HG03520 (cell line): ENCODE measurements around the gene MTRF1.
"Not testable (repeated sequence)": the region's sequence is repeated elsewhere in the genome, so short reads cannot be mapped to it uniquely, and the experiment has no call there.

ENCODE experiments used
- ATAC-seq: cut with Tn5 transposase; IDR thresholded peaks from one replicate; pipeline ENCODE4 v1.9.1; 2021; ENCODE audit warnings: mild to moderate bottlenecking, moderate library complexity; ENCODE audit not compliant: unreplicated experiment

MTRF1 gene

GRCh38 chr13:41182231-41182630, 81.1 kb downstream of the MTRF1 start:
- ATAC-seq, result no peak

GRCh38 chr13:41179593-41180250, 83.7 kb downstream of the MTRF1 start:
- no peak for ATAC-seq

- no peak for ATAC-seq
Observed at GRCh38 chr13:41178040-41178439, 85.3 kb downstream of the MTRF1 start.

GRCh38 chr13:41177616-41178015, 85.8 kb downstream of the MTRF1 start:
- no peak for ATAC-seq

GRCh38 chr13:41175576-41175975, 87.8 kb downstream of the MTRF1 start:
- ATAC-seq, result not testable (repeated sequence)
